Measurements from ENCODE around the gene POF1B. TPM values are rescaled to one million over a fixed set of nuclear protein-coding genes. Genes with fewer than 3 reads are reported as not detected.
A peak's percentile ranks its signal among the peaks of the same experiment; 100 is the strongest.

Gene POF1B
- total RNA-seq, 1 donor from 2014 or later = not detected

GRCh38 chrX:85419293-85419692, 39.8 kb upstream of the POF1B start:
- Mint-ChIP-seq H3K27me3 (ENCODE audit: low read depth, unreplicated experiment) (no peaks in the 10 kb centered on the region), H3K9me3 (ENCODE audit: unreplicated experiment) (no peaks in the 10 kb centered on the region), H3K4me3 (ENCODE audit: unreplicated experiment) (no peak overlapping the region), H3K36me3 (ENCODE audit: low read depth, unreplicated experiment) (no peaks in the 10 kb centered on the region), H3K27ac (ENCODE audit: unreplicated experiment) (no peak overlapping the region), H3K4me1 (ENCODE audit: low read depth, unreplicated experiment) (no peaks in the 10 kb centered on the region)
- no peaks in the 10 kb centered on the region for H3K36me3 ChIP-seq (ENCODE audit: insufficient read depth, low read length)
- no peak for DNase-seq (ENCODE audit: low read depth)
- H3K9me3 ChIP-seq (ENCODE audit: insufficient read depth, low read depth, low read length) = no peaks in the 10 kb centered on the region
- no peak overlapping the region for H3K27ac ChIP-seq (ENCODE audit: low read depth, low read length)
- H2AFZ ChIP-seq (ENCODE audit: low read depth, low read length) = no peak overlapping the region
- no peaks in the 10 kb centered on the region for H3K4me1 ChIP-seq (ENCODE audit: insufficient read depth, low read length)
- H3K4me3 ChIP-seq (ENCODE audit: insufficient read depth, low read depth, low read length) = no peak overlapping the region
- no peak overlapping the region for H3K9ac ChIP-seq (ENCODE audit: low read length)
- FAIRE-seq = peak; percentile 26
- TF ChIP-seq EZH2 (IDR thresholded peaks at IDR 0.05; ENCODE audit: insufficient read depth, low read length) (no peak), CTCF (IDR thresholded peaks at IDR 0.05; ENCODE audit: insufficient read depth, low read depth, low read length) (no peak)
- no peaks in the 10 kb centered on the region for H3K79me2 ChIP-seq (ENCODE audit: insufficient read depth, low read length)
- H3K4me2 ChIP-seq (ENCODE audit: low read length) = no peak overlapping the region
- H3K27me3 ChIP-seq (ENCODE audit: insufficient read depth, low read length) = no peaks in the 10 kb centered on the region
- H4K20me1 ChIP-seq (ENCODE audit: insufficient read depth, low read length) = no peaks in the 10 kb centered on the region

- no peak overlapping the region for H2AFZ ChIP-seq (ENCODE audit: low read depth, low read length)
- Mint-ChIP-seq H3K9me3 (ENCODE audit: unreplicated experiment) (peaks cover 2% of the 10 kb centered on the region), H3K36me3 (ENCODE audit: low read depth, unreplicated experiment) (no peaks in the 10 kb centered on the region), H3K4me1 (ENCODE audit: low read depth, unreplicated experiment) (no peaks in the 10 kb centered on the region), H3K4me3 (ENCODE audit: unreplicated experiment) (no peak overlapping the region), H3K27me3 (ENCODE audit: low read depth, unreplicated experiment) (no peaks in the 10 kb centered on the region), H3K27ac (ENCODE audit: unreplicated experiment) (no peak overlapping the region)
- no peaks in the 10 kb centered on the region for H3K79me2 ChIP-seq (ENCODE audit: insufficient read depth, low read length)
- no peak overlapping the region for H3K4me2 ChIP-seq (ENCODE audit: low read length)
- no peak for TF ChIP-seq EZH2 (IDR thresholded peaks at IDR 0.05; ENCODE audit: insufficient read depth, low read length)
- no peak for TF ChIP-seq CTCF (IDR thresholded peaks at IDR 0.05; ENCODE audit: insufficient read depth, low read depth, low read length)
- no peak for FAIRE-seq
- no peaks in the 10 kb centered on the region for H3K27me3 ChIP-seq (ENCODE audit: insufficient read depth, low read length)
- H3K36me3 ChIP-seq (ENCODE audit: insufficient read depth, low read length) = no peaks in the 10 kb centered on the region
- no peaks in the 10 kb centered on the region for H3K9me3 ChIP-seq (ENCODE audit: insufficient read depth, low read depth, low read length)
- DNase-seq (ENCODE audit: low read depth) = no peak
- H3K4me3 ChIP-seq (ENCODE audit: insufficient read depth, low read depth, low read length) = no peak overlapping the region
- H3K9ac ChIP-seq (ENCODE audit: low read length) = no peak overlapping the region
- H3K4me1 ChIP-seq (ENCODE audit: insufficient read depth, low read length) = no peaks in the 10 kb centered on the region
- no peak overlapping the region for H3K27ac ChIP-seq (ENCODE audit: low read depth, low read length)
- no peaks in the 10 kb centered on the region for H4K20me1 ChIP-seq (ENCODE audit: insufficient read depth, low read length)
These were observed 12.4 kb upstream of the POF1B start for GRCh38 chrX:85391878-85392238.

- Histone ChIP-seq H3K36me3 (ENCODE audit: insufficient read depth, low read length) (no peaks in the 10 kb centered on the region), H3K4me2 (ENCODE audit: low read length) (no peak overlapping the region), H3K27ac (ENCODE audit: low read depth, low read length) (no peak overlapping the region), H3K79me2 (ENCODE audit: insufficient read depth, low read length) (no peaks in the 10 kb centered on the region), H3K4me3 (ENCODE audit: insufficient read depth, low read depth, low read length) (no peak overlapping the region), H3K4me1 (ENCODE audit: insufficient read depth, low read length) (no peaks in the 10 kb centered on the region), H4K20me1 (ENCODE audit: insufficient read depth, low read length) (no peaks in the 10 kb centered on the region), H2AFZ (ENCODE audit: low read depth, low read length) (no peak overlapping the region), H3K9ac (ENCODE audit: low read length) (no peak overlapping the region), H3K9me3 (ENCODE audit: insufficient read depth, low read depth, low read length) (no peaks in the 10 kb centered on the region), H3K27me3 (ENCODE audit: insufficient read depth, low read length) (no peaks in the 10 kb centered on the region)
- TF ChIP-seq EZH2 (IDR thresholded peaks at IDR 0.05; ENCODE audit: insufficient read depth, low read length) = no peak
- TF ChIP-seq CTCF (IDR thresholded peaks at IDR 0.05; ENCODE audit: insufficient read depth, low read depth, low read length) = no peak
- no peak for FAIRE-seq
- no peak overlapping the region for H3K27ac Mint-ChIP-seq (ENCODE audit: unreplicated experiment)
- peaks cover 2% of the 10 kb centered on the region for H3K9me3 Mint-ChIP-seq (ENCODE audit: unreplicated experiment)
- no peaks in the 10 kb centered on the region for H3K4me1 Mint-ChIP-seq (ENCODE audit: low read depth, unreplicated experiment)
- no peak overlapping the region for H3K4me3 Mint-ChIP-seq (ENCODE audit: unreplicated experiment)
- H3K27me3 Mint-ChIP-seq (ENCODE audit: low read depth, unreplicated experiment) = no peaks in the 10 kb centered on the region
- no peak for DNase-seq (ENCODE audit: low read depth)
- no peaks in the 10 kb centered on the region for H3K36me3 Mint-ChIP-seq (ENCODE audit: low read depth, unreplicated experiment)
These were observed 11.9 kb upstream of the POF1B start for GRCh38 chrX:85391185-85391877.

All from astrocyte (in vitro differentiated cells and primary cell).